Psoas muscle (tissue), 8 donors: ENCODE measurements around the gene TAF4. TPM values are rescaled to one million over a fixed set of nuclear protein-coding genes. Genes with fewer than 3 reads are reported as not detected.

Source experiments
- ATAC-seq, 4 donors: fragments of 200-7000 bp; cut with Tn5 transposase; one replicate each; pipeline ENCODE4 v1.9.1; 2020; ENCODE audit warnings: moderate library complexity in 3 of 4, mild to moderate bottlenecking in 2 of 4
- DNase-seq, 2 donors: peaks; one replicate each; pipeline ENCODE4 v3.0.0-alpha.2; 2020
- H3K27ac ChIP-seq: fragments of 200-600 bp; one replicate; pipeline ENCODE4 v1.8.0; 2022
- H3K27me3 ChIP-seq, 3 donors: fragments of 200-600 bp in 1 of 3; one replicate each; pipeline versions ENCODE4 v1.6.1 to v1.8.0; 2013 to 2022; ENCODE audit warnings: low read length in 2 of 3, mild to moderate bottlenecking in 2 of 3, moderate library complexity in 1 of 3; ENCODE audit not compliant: insufficient read depth in 3 of 3
- H3K36me3 ChIP-seq, 2 donors: fragments of 200-600 bp in 1 of 2; one replicate each; pipeline versions ENCODE4 v1.6.1 to v1.8.0; 2013 to 2022; ENCODE audit warnings: low read depth in 1 of 2, mild to moderate bottlenecking in 1 of 2, moderate library complexity in 1 of 2; ENCODE audit not compliant: insufficient read depth in 1 of 2
- H3K4me1 ChIP-seq: fragments of 200-600 bp; one replicate; pipeline ENCODE4 v1.8.0; 2022
- H3K4me3 ChIP-seq: fragments of 200-600 bp; one replicate; pipeline ENCODE4 v1.8.0; 2022; ENCODE audit warnings: mild to moderate bottlenecking
- H3K9me3 ChIP-seq: fragments of 200-600 bp; one replicate; pipeline ENCODE4 v1.8.0; 2022
- WGBS, 3 donors: extraction: QIAGEN DNeasy Blood & Tissue Kit; methylation state at CpG; one replicate each; pipeline versions ENCODE4 v1.1.6 to v1.1.7; 2013; 5-methylcytosine and 5-hydroxymethylcytosine counted together
- intact Hi-C, 2 donors: fragments of 100-400 bp; cut with DNase I; formaldehyde crosslinking; loops; one replicate each; pipeline versions ENCODE4 v1.11.0 to v1.14.2; 2022
- polyA plus RNA-seq, 3 donors: library from polyadenylated mRNA; stranded (reverse); fragments of 200-250 nt; gene quantifications; one replicate each; pipeline ENCODE4 v1.2.3, GENCODE V29; 2013
- total RNA-seq, 4 donors: library from RNA; stranded (reverse); fragmentation: NEBNext Ultra II Directional in 2 of 4; extraction: Animal tissue kit (Norgen Biotek cat#: 25700) in 2 of 4; gene quantifications; one replicate each; pipeline versions ENCODE4 v1.2.1 to v1.2.4, GENCODE V29; 2021 to 2023
- TF ChIP-seq, protein P1 (sequence below): fragments of 200-600 bp; IDR thresholded peaks from one replicate; pipeline ENCODE4 v1.8.0; 2022; ENCODE audit warnings: antibody characterized with exemption
- donor health status: healthy with polysubstance abuse.
- donor health status: DM: no; HTN: no; CAD: no; lungs with moderate emphysema.
- donor health status: Bipolar disorder and iron deficiency.
- donor health status: healthy.
- donor health status: DM: yes; HTN: yes; CAD: no.
- donor health status: DM: no; HTN: no; CAD: no.
- donor health status: DM: no; HTN: no; CAD: no.
- donor health status: DM: yes; HTN: yes; CAD: no.

Gene TAF4
- total and polyA plus RNA-seq, 7 donors, result 2.8 to 17.7 (median 10.7) TPM

DNA sequence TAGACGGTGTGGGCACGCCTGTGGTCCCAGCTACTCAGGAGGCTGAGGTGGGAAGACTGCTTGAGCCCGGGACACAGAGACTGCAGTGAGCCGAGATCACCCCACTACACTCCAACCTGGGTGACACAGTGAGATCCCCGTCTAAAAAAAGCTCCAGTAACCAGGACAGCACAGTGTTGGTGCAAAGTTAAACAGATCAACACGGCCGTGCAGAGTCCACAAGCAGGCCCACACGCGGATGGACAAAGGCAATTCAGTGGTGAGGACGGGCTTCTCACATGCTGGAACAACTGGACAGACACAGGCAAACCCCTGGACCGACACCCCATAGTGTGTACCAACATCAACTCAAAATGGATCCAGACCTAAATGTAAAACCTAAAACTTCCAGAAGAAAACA lies 41.7 kb downstream of the TAF4 start:
- Histone ChIP-seq H3K27me3 (no peaks in the 10 kb centered on the region), H3K36me3 (no peaks in the 10 kb centered on the region), H3K9me3 (no peaks in the 10 kb centered on the region), H3K27ac (no peak overlapping the region), H3K4me3 (no peak overlapping the region), H3K4me1 (peaks cover 68% of the 10 kb centered on the region)
- DNase-seq, result peak in 1 of 2 donors; percentile 19
- WGBS, 3 donors, result 65 to 71% (median 70%) methylated on average over 11 of the region's 11 CpGs
- intact Hi-C loops, result loop anchor here in 1 of 2 donors (5.0 kb wide), 1 partner anchor 113 kb away; no protein-coding TSS in a partner anchor
- ATAC-seq, result no peak
- TF ChIP-seq, protein P1, sequence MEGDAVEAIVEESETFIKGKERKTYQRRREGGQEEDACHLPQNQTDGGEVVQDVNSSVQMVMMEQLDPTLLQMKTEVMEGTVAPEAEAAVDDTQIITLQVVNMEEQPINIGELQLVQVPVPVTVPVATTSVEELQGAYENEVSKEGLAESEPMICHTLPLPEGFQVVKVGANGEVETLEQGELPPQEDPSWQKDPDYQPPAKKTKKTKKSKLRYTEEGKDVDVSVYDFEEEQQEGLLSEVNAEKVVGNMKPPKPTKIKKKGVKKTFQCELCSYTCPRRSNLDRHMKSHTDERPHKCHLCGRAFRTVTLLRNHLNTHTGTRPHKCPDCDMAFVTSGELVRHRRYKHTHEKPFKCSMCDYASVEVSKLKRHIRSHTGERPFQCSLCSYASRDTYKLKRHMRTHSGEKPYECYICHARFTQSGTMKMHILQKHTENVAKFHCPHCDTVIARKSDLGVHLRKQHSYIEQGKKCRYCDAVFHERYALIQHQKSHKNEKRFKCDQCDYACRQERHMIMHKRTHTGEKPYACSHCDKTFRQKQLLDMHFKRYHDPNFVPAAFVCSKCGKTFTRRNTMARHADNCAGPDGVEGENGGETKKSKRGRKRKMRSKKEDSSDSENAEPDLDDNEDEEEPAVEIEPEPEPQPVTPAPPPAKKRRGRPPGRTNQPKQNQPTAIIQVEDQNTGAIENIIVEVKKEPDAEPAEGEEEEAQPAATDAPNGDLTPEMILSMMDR, result no peak

DNA sequence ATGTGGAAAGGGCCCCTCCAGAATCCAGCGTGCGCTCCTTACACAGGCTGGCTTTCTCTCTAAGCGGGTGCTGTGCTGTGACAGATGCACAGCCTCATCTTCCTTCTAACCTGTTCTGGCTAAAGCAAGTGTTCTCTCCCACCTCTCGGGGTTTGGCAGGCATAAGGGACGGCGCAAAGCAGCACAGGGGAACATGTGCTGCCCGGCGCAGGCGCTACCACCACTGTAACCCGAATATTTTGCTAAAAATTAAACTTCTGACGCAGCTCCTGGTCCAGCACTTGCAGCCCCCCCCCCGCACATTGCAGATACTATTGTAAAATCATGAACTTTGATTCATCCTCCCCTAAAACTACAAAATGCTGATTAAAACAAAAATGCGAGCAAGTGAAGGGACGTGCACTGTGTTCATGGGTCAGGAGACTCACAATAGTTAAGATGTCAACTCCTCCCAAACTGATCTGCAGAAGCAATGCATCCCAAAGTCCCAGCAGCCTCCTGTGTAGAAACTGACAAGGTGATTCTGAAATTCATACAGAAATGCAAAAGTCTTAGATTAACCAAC lies 43.0 kb downstream of the TAF4 start:
- intact Hi-C loops, result loop anchor here in 1 of 2 donors (5.0 kb wide), 1 partner anchor 115 kb away; no protein-coding TSS in a partner anchor
- TF ChIP-seq, protein P1, result no peak
- no peak for ATAC-seq
- H3K27me3 ChIP-seq, result no peaks in the 10 kb centered on the region
- H3K4me1 ChIP-seq, result peaks cover 80% of the 10 kb centered on the region
- H3K36me3 ChIP-seq, result no peaks in the 10 kb centered on the region
- 94 to 97% (median 97%) methylated on average over 14 of the region's 14 CpGs for WGBS, 3 donors
- H3K27ac ChIP-seq, result no peak overlapping the region
- no peak for DNase-seq
- H3K9me3 ChIP-seq, result no peaks in the 10 kb centered on the region
- H3K4me3 ChIP-seq, result no peak overlapping the region

DNA sequence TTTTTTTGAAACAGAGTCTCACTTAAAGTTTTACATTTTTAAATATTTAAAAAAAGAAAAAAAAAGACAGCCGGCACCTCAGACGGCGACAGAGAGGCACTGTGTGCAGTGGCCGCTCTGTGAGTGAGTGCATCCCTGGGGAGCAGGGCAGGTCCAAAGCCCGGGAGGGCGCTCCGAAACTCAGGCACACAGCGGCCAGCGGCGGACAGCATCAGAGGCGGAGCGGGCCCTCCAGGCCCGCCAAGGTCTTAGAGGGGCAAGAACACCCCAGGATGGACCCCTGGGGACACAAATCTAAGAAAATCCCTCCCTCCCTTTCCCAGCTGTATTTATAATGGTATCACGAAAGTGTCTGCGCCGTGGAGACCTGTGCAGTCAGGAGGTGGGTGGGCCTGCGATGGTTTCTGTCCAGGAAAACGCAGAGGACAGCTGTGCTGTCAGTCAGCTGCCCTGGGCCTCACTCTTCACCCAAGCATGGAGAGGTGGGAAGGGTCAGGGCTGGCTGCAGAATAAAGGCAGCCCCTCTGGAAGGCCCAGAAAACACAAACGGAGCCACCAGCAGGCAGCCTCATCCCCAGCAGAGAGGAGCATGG lies 43.8 kb downstream of the TAF4 start:
- intact Hi-C loops, result loop anchor here in 1 of 2 donors (5.0 kb wide), 1 partner anchor 115 kb away; no protein-coding TSS in a partner anchor
- H3K27ac ChIP-seq, result peak overlapping the region; percentile 60

DNA sequence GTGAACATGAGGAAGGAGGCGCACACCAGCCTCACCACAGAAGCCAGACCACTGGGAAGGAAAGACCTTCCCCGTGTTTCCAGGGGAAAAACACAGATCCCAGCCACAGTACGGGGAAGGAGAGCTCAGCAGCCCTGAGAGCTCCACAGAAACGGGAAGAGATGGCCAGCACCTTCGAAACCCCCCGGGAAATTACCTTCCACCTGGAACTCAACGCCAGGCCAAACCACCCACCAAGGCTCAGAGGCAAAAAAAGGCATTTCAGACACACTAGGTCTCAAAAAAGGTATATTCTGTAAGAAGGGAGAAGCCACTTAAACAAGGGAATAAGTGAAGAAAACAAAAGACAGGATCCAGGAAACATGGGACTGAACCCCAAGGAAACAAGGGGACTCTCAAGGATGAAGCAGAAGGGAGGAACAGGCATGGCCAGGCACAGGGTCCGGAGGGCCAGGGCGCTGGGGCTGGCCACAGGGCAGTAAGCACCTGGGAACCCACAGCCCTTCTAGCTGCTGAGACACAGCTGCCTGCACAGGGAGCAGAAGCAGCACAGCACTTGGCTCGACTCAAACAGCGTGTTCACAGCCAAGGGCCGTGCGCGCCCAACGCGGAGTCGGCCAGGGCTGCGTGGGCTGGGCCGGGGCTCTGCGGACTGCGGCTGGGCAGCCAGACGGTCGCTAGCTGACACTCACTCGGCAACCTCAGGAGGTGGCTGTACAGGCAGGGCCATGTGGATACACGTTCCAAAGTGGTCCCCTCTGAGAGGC lies 44.6 kb downstream of the TAF4 start:
- peak overlapping the region; percentile 60 for H3K27ac ChIP-seq
- TF ChIP-seq, protein P1, result no peak
- no peaks in the 10 kb centered on the region for H3K36me3 ChIP-seq
- no peaks in the 10 kb centered on the region for H3K9me3 ChIP-seq
- DNase-seq (peak; percentile 67 to 81), ATAC-seq (peak; percentile 67 to 73 (median 71))
- intact Hi-C loops, result loop anchor here in 1 of 2 donors (5.0 kb wide), 1 partner anchor 116 kb away; no protein-coding TSS in a partner anchor
- H3K27me3 ChIP-seq, result no peaks in the 10 kb centered on the region
- peak overlapping the region; percentile 20 for H3K4me3 ChIP-seq
- 29 to 38% (median 32%) methylated on average over 24 to 25 of the region's 25 CpGs for WGBS, 3 donors
- peaks cover 75% of the 10 kb centered on the region for H3K4me1 ChIP-seq

More for the DNA sequence above, 43.8 kb downstream of the TAF4 start:
- H3K27me3 ChIP-seq, result no peaks in the 10 kb centered on the region
- ATAC-seq (peak in 1 of 4 donors; percentile 40), DNase-seq (peak in 1 of 2 donors; percentile 56)
- H3K4me3 ChIP-seq, result peak overlapping the region; percentile 20
- no peaks in the 10 kb centered on the region for H3K9me3 ChIP-seq
- H3K4me1 ChIP-seq, result peaks cover 77% of the 10 kb centered on the region
- WGBS, 3 donors, result 37 to 62% (median 44%) methylated on average over 19 of the region's 19 CpGs
- no peaks in the 10 kb centered on the region for H3K36me3 ChIP-seq
- TF ChIP-seq, protein P1, result no peak
